HEK293 (cell line): Measurements from ENCODE around the gene AK5.

Source experiments
- PBX3 ChIP-seq: sonication (generic); formaldehyde crosslinking; IDR thresholded peaks from 2 replicates; pipeline ENCODE4 v1.8.1; 2022; ENCODE audit warnings: mild to moderate bottlenecking, moderate library complexity, missing genetic modification reagents
- ZBTB26 ChIP-seq: fragments of 450-650 bp; formaldehyde crosslinking; optimal IDR thresholded peaks from 2 replicates; pipeline ENCODE3; 2016; ENCODE audit warnings: missing biosample characterization, mild to moderate bottlenecking, missing genetic modification characterization
- ZFHX2 ChIP-seq: fragments of 450-650 bp; formaldehyde crosslinking; conservative IDR thresholded peaks from 2 replicates; pipeline ENCODE4 v1.5.1; 2016; ENCODE audit warnings: missing biosample characterization, missing genetic modification characterization
- ZNF132 ChIP-seq: fragments of 450-650 bp; formaldehyde crosslinking; IDR thresholded peaks from 2 replicates; pipeline ENCODE4 v1.5.1; 2017; ENCODE audit warnings: missing biosample characterization, missing genetic modification characterization, borderline replicate concordance
- ZNF148 ChIP-seq: fragments of 450-650 bp; formaldehyde crosslinking; IDR thresholded peaks from 2 replicates; pipeline ENCODE4 v1.5.0; 2017; ENCODE audit warnings: missing biosample characterization, missing genetic modification characterization, borderline replicate concordance
- ZNF169 ChIP-seq: fragments of 450-650 bp; formaldehyde crosslinking; IDR thresholded peaks from 2 replicates; pipeline ENCODE4 v1.5.1; 2016; ENCODE audit warnings: missing biosample characterization, missing genetic modification characterization
- ZNF18 ChIP-seq: fragments of 450-650 bp; formaldehyde crosslinking; IDR thresholded peaks from 2 replicates; pipeline ENCODE4 v1.5.1; 2016; ENCODE audit warnings: missing biosample characterization, missing genetic modification characterization
- ZNF274 ChIP-seq, 2 experiments: fragments of 200-500 bp in 1 of 2; fragments of 450-650 bp in 1 of 2; sonication (Bioruptor generic) in 1 of 2; formaldehyde crosslinking in 1 of 2; IDR thresholded peaks; 2 replicates each; pipeline versions ENCODE4 v1.5.1 to v1.6.1; 2014 to 2016; ENCODE audit warnings: borderline replicate concordance in 1 of 2, inconsistent platforms in 1 of 2, low read length in 1 of 2, missing biosample characterization in 1 of 2, missing genetic modification characterization in 1 of 2
- ZNF366 ChIP-seq: fragments of 450-650 bp; formaldehyde crosslinking; conservative IDR thresholded peaks from 2 replicates; pipeline ENCODE4 v1.5.1; 2016; ENCODE audit warnings: missing biosample characterization, missing genetic modification characterization
- ZNF391 ChIP-seq: fragments of 450-650 bp; formaldehyde crosslinking; IDR thresholded peaks from 2 replicates; pipeline ENCODE4 v1.5.1; 2016; ENCODE audit warnings: low read depth, missing biosample characterization, missing genetic modification characterization, borderline replicate concordance
- ZNF548 ChIP-seq: fragments of 450-650 bp; formaldehyde crosslinking; IDR thresholded peaks from 2 replicates; pipeline ENCODE4 v1.5.1; 2016; ENCODE audit warnings: missing biosample characterization, missing genetic modification characterization
- ZNF555 ChIP-seq: fragments of 450-650 bp; formaldehyde crosslinking; conservative IDR thresholded peaks from 2 replicates; pipeline ENCODE4 v1.5.1; 2017; ENCODE audit warnings: missing biosample characterization, mild to moderate bottlenecking, missing genetic modification characterization, inconsistent platforms
- ZNF585B ChIP-seq: fragments of 450-650 bp; formaldehyde crosslinking; IDR thresholded peaks from 2 replicates; pipeline ENCODE4 v1.5.1; 2016; ENCODE audit warnings: missing biosample characterization, missing genetic modification characterization
- ZNF664 ChIP-seq: fragments of 450-650 bp; formaldehyde crosslinking; IDR thresholded peaks from 2 replicates; pipeline ENCODE4 v1.5.1; 2016; ENCODE audit warnings: missing biosample characterization, missing genetic modification characterization
- ZNF843 ChIP-seq: fragments of 450-650 bp; formaldehyde crosslinking; IDR thresholded peaks from 2 replicates; pipeline ENCODE4 v1.5.1; 2016; ENCODE audit warnings: missing biosample characterization, missing genetic modification characterization
- TF ChIP-seq, protein P1 (sequence below): fragments of 450-650 bp; formaldehyde crosslinking; IDR thresholded peaks from 2 replicates; pipeline ENCODE4 v1.5.1; 2016; ENCODE audit warnings: missing biosample characterization, missing genetic modification characterization
- TF ChIP-seq, protein P2 (sequence below): fragments of 450-650 bp; formaldehyde crosslinking; IDR thresholded peaks from 2 replicates; pipeline ENCODE4 v1.5.1; 2016; ENCODE audit warnings: missing biosample characterization, missing genetic modification characterization
- TF ChIP-seq, protein P3 (sequence below): fragments of 450-650 bp; formaldehyde crosslinking; IDR thresholded peaks from 2 replicates; pipeline ENCODE4 v1.5.1; 2016; ENCODE audit warnings: missing biosample characterization, missing genetic modification characterization
- TF ChIP-seq, protein P4 (sequence below): fragments of 450-650 bp; formaldehyde crosslinking; IDR thresholded peaks from 2 replicates; pipeline ENCODE4 v1.5.1; 2016; ENCODE audit warnings: missing biosample characterization, missing genetic modification characterization, low read depth

The AK5 gene

DNA sequence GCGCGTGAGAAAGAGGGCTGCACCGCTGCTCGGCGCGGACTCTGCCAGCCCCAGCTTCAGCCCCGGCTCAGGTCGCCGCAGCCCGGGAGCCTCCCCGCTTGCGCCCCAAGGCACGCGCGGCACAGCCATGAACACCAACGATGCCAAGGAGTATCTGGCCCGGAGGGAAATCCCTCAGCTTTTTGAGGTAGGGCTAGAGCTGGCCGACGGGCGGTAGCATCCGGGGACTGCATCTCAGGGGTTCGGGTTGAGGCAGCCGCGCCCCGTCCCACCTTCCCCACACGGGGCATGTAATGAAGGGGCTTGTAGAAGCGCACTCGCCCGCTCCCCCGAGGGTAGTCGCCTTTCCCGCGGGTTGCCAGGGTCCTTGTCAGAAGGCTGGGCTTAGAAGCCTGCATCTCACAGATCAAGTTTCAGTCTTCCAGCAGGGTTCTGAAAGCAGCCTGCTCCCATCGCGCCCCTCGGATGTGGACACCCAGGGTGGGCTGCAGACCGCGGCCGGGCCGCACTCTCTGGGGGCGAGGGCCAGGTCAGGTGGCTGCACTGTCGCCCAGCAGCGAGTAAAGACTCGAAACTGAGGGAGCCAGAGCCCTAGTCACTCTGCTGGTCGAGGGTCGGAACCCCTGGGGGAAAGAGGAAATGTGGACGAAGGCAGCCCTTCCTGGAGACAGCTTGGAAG, 507 bp downstream of the AK5 start (continued):
- TF ChIP-seq, protein P1, sequence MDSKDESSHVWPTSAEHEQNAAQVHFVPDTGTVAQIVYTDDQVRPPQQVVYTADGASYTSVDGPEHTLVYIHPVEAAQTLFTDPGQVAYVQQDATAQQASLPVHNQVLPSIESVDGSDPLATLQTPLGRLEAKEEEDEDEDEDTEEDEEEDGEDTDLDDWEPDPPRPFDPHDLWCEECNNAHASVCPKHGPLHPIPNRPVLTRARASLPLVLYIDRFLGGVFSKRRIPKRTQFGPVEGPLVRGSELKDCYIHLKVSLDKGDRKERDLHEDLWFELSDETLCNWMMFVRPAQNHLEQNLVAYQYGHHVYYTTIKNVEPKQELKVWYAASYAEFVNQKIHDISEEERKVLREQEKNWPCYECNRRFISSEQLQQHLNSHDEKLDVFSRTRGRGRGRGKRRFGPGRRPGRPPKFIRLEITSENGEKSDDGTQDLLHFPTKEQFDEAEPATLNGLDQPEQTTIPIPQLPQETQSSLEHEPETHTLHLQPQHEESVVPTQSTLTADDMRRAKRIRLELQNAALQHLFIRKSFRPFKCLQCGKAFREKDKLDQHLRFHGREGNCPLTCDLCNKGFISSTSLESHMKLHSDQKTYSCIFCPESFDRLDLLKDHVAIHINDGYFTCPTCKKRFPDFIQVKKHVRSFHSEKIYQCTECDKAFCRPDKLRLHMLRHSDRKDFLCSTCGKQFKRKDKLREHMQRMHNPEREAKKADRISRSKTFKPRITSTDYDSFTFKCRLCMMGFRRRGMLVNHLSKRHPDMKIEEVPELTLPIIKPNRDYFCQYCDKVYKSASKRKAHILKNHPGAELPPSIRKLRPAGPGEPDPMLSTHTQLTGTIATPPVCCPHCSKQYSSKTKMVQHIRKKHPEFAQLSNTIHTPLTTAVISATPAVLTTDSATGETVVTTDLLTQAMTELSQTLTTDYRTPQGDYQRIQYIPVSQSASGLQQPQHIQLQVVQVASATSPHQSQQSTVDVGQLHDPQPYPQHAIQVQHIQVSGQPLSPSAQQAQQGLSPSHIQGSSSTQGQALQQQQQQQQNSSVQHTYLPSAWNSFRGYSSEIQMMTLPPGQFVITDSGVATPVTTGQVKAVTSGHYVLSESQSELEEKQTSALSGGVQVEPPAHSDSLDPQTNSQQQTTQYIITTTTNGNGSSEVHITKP (tag by site-specific recombination): no peak
- TF ChIP-seq ZNF366 (tag by site-specific recombination) (no peak), ZNF843 (tag by site-specific recombination) (no peak), ZNF18 (no peak), ZFHX2 (tag by site-specific recombination) (no peak), ZNF585B (tag by site-specific recombination) (no peak), ZNF548 (tag by site-specific recombination) (no peak), ZNF132 (no peak), ZNF391 (no peak; the same call in 1 of the 2 replicates), ZBTB26 (tag by site-specific recombination) (peak; percentile 75), ZNF169 (tag by site-specific recombination) (no peak), ZNF664 (tag by site-specific recombination) (no peak), ZNF274 (IDR thresholded peaks at IDR 0.05; ENCODE audit: low read length) (no peak), ZNF274 (tag by site-specific recombination; IDR thresholded peaks at IDR 0.05; ENCODE audit: borderline replicate concordance) (no peak), ZNF555 (no peak), ZNF148 (tag by site-specific recombination) (no peak), PBX3 (no peak)
- TF ChIP-seq, protein P2, sequence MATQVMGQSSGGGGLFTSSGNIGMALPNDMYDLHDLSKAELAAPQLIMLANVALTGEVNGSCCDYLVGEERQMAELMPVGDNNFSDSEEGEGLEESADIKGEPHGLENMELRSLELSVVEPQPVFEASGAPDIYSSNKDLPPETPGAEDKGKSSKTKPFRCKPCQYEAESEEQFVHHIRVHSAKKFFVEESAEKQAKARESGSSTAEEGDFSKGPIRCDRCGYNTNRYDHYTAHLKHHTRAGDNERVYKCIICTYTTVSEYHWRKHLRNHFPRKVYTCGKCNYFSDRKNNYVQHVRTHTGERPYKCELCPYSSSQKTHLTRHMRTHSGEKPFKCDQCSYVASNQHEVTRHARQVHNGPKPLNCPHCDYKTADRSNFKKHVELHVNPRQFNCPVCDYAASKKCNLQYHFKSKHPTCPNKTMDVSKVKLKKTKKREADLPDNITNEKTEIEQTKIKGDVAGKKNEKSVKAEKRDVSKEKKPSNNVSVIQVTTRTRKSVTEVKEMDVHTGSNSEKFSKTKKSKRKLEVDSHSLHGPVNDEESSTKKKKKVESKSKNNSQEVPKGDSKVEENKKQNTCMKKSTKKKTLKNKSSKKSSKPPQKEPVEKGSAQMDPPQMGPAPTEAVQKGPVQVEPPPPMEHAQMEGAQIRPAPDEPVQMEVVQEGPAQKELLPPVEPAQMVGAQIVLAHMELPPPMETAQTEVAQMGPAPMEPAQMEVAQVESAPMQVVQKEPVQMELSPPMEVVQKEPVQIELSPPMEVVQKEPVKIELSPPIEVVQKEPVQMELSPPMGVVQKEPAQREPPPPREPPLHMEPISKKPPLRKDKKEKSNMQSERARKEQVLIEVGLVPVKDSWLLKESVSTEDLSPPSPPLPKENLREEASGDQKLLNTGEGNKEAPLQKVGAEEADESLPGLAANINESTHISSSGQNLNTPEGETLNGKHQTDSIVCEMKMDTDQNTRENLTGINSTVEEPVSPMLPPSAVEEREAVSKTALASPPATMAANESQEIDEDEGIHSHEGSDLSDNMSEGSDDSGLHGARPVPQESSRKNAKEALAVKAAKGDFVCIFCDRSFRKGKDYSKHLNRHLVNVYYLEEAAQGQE: no peak
- TF ChIP-seq, protein P3, sequence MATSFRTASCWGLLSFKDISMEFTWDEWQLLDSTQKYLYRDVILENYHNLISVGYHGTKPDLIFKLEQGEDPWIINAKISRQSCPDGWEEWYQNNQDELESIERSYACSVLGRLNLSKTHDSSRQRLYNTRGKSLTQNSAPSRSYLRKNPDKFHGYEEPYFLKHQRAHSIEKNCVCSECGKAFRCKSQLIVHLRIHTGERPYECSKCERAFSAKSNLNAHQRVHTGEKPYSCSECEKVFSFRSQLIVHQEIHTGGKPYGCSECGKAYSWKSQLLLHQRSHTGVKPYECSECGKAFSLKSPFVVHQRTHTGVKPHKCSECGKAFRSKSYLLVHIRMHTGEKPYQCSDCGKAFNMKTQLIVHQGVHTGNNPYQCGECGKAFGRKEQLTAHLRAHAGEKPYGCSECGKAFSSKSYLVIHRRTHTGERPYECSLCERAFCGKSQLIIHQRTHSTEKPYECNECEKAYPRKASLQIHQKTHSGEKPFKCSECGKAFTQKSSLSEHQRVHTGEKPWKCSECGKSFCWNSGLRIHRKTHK: no peak
- TF ChIP-seq, protein P4, sequence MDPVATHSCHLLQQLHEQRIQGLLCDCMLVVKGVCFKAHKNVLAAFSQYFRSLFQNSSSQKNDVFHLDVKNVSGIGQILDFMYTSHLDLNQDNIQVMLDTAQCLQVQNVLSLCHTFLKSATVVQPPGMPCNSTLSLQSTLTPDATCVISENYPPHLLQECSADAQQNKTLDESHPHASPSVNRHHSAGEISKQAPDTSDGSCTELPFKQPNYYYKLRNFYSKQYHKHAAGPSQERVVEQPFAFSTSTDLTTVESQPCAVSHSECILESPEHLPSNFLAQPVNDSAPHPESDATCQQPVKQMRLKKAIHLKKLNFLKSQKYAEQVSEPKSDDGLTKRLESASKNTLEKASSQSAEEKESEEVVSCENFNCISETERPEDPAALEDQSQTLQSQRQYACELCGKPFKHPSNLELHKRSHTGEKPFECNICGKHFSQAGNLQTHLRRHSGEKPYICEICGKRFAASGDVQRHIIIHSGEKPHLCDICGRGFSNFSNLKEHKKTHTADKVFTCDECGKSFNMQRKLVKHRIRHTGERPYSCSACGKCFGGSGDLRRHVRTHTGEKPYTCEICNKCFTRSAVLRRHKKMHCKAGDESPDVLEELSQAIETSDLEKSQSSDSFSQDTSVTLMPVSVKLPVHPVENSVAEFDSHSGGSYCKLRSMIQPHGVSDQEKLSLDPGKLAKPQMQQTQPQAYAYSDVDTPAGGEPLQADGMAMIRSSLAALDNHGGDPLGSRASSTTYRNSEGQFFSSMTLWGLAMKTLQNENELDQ (tag by site-specific recombination): no peak
